SK-N-SH (cell line): ENCODE data around the gene USP13. TPM values are rescaled to one million over a fixed set of nuclear protein-coding genes. Genes with fewer than 3 reads are reported as not detected.

ENCODE experiments used
- CTCF ChIA-PET: fragments of 300-600, 350-600 bp; formaldehyde crosslinking; extraction: SDS; loops from one replicate; lab custom pipeline; 2021; lab: Yijun Ruan, JAX
- POLR2A ChIA-PET: fragments of 350-600 bp; sonication (Branson Sonifier 250); formaldehyde crosslinking; extraction: SDS; loops from one replicate; lab custom pipeline; 2020; ENCODE audit warnings: antibody characterized with exemption, inconsistent platforms; lab: Yijun Ruan, JAX
- DNase-seq: peaks from one replicate; pipeline ENCODE4 v3.0.0; 2012
- H2AFZ ChIP-seq: fragments of 200-600 bp; sonication (generic); 2 replicates; pipeline ENCODE4 v1.8.1; 2016; ENCODE audit warnings: antibody characterized with exemption, mild to moderate bottlenecking, low read depth
- H3F3A ChIP-seq: fragments of 200-600 bp; sonication (generic); replicated peaks from 2 replicates; pipeline ENCODE3; 2016; ENCODE audit warnings: antibody characterized with exemption, mild to moderate bottlenecking; ENCODE audit not compliant: insufficient read depth
- H3K27ac ChIP-seq, 2 experiments: fragments of 200-500 bp in 1 of 2; fragments of 200-600 bp in 1 of 2; sonication (Bioruptor generic) in 1 of 2; sonication (generic), shearing (Covaris generic) in 1 of 2; 2 replicates each; pipeline versions ENCODE4 v1.5.1 to v1.6.1; 2014 to 2016; ENCODE audit warnings: low read depth in 2 of 2, inconsistent platforms in 1 of 2, low read length in 1 of 2, mild to moderate bottlenecking in 1 of 2, mixed read lengths in 1 of 2
- H3K27me3 ChIP-seq: fragments of 200-600 bp; sonication (generic), shearing (Covaris generic); 2 replicates; pipeline ENCODE4 v1.6.1; 2016; ENCODE audit warnings: mixed run types; ENCODE audit not compliant: insufficient read depth
- H3K36me3 ChIP-seq, 2 experiments: fragments of 200-500 bp in 1 of 2; fragments of 200-600 bp in 1 of 2; sonication (Bioruptor generic) in 1 of 2; sonication (generic) in 1 of 2; replicated peaks in 1 of 2; 2 replicates each; pipeline versions ENCODE3 to v1.5.1; 2014 to 2016; ENCODE audit warnings: low read length in 1 of 2, mild to moderate bottlenecking in 1 of 2; ENCODE audit not compliant: insufficient read depth in 2 of 2, control insufficient read depth in 1 of 2
- H3K4me1 ChIP-seq, 2 experiments: fragments of 200-500 bp in 1 of 2; fragments of 200-600 bp in 1 of 2; sonication (Bioruptor generic) in 1 of 2; sonication (generic), shearing (Covaris generic) in 1 of 2; 2 replicates each; pipeline versions ENCODE4 v1.5.1 to v1.6.1; 2014 to 2016; ENCODE audit warnings: low read depth in 1 of 2, low read length in 1 of 2, mixed run types in 1 of 2; ENCODE audit not compliant: insufficient read depth in 2 of 2, control insufficient read depth in 1 of 2
- H3K4me2 ChIP-seq: fragments of 200-600 bp; sonication (generic), shearing (Covaris generic); 2 replicates; pipeline ENCODE4 v1.6.1; 2017; ENCODE audit warnings: mixed run types
- H3K4me3 ChIP-seq, 2 experiments: fragments of 200-500 bp in 1 of 2; fragments of 200-600 bp in 1 of 2; sonication (Bioruptor generic) in 1 of 2; sonication (generic), shearing (Covaris generic) in 1 of 2; 2 replicates each; pipeline versions ENCODE4 v1.5.1 to v1.8.1; 2014 to 2016; ENCODE audit warnings: low read depth in 2 of 2, inconsistent platforms in 1 of 2, low read length in 1 of 2, mild to moderate bottlenecking in 1 of 2, mixed read lengths in 1 of 2, moderate library complexity in 1 of 2
- H3K79me2 ChIP-seq: fragments of 200-600 bp; sonication (generic); 2 replicates; pipeline ENCODE4 v1.8.1; 2017; ENCODE audit warnings: mild to moderate bottlenecking; ENCODE audit not compliant: insufficient read depth
- H3K9ac ChIP-seq: fragments of 200-600 bp; sonication (generic); 2 replicates; pipeline ENCODE4 v1.6.1; 2017; ENCODE audit warnings: mixed run types
- H3K9me2 ChIP-seq: fragments of 200-600 bp; sonication (generic); 2 replicates; pipeline ENCODE4 v1.6.1; 2017; ENCODE audit warnings: mixed run types
- H3K9me3 ChIP-seq: fragments of 200-600 bp; sonication (generic); 2 replicates; pipeline ENCODE4 v1.6.1; 2017; ENCODE audit warnings: mixed run types, mild to moderate bottlenecking, moderate library complexity
- H4K20me1 ChIP-seq: fragments of 200-600 bp; sonication (generic); 2 replicates; pipeline ENCODE4 v1.6.1; 2017; ENCODE audit warnings: mild to moderate bottlenecking, mixed run types; ENCODE audit not compliant: insufficient read depth
- CHD2 ChIP-seq: fragments of 150-350 bp; IDR thresholded peaks from 2 replicates; pipeline ENCODE4 v1.6.1; 2018; ENCODE audit warnings: low read length; ENCODE audit not compliant: partially characterized antibody
- EP300 ChIP-seq, 2 experiments: IDR thresholded peaks; 2 replicates each; pipeline versions ENCODE4 v1.4.0 to v1.6.1; 2012; ENCODE audit warnings: borderline replicate concordance in 1 of 2, low read depth in 1 of 2, low read length in 1 of 2
- FOSL2 ChIP-seq: IDR thresholded peaks from 2 replicates; pipeline ENCODE4 v1.4.0; 2012; ENCODE audit warnings: low read depth, mild to moderate bottlenecking, moderate library complexity, borderline replicate concordance
- FOXJ3 ChIP-seq: sonication (generic); formaldehyde crosslinking; IDR thresholded peaks from 2 replicates; pipeline ENCODE4 v1.5.1; 2020; ENCODE audit warnings: mild to moderate bottlenecking, missing genetic modification reagents
- JUND ChIP-seq: IDR thresholded peaks from 2 replicates; pipeline ENCODE4 v1.4.0; 2012
- NFIC ChIP-seq: IDR thresholded peaks from 2 replicates; pipeline ENCODE4 v1.4.0; 2012; ENCODE audit warnings: borderline replicate concordance
- RAD21 ChIP-seq: IDR thresholded peaks from 2 replicates; pipeline ENCODE4 v1.6.1; 2012; ENCODE audit warnings: mild to moderate bottlenecking, low read length
- RXRA ChIP-seq: IDR thresholded peaks from 2 replicates; pipeline ENCODE4 v1.4.0; 2012; ENCODE audit warnings: low read depth, mild to moderate bottlenecking, borderline replicate concordance
- SMC3 ChIP-seq: IDR thresholded peaks from 2 replicates; pipeline ENCODE4 v1.6.1; 2012; ENCODE audit warnings: low read depth, low read length, improper control_type of control experiment
- TAF1 ChIP-seq: IDR thresholded peaks from 2 replicates; pipeline ENCODE4 v1.6.1; 2012; ENCODE audit warnings: low read depth, mild to moderate bottlenecking, low read length, moderate library complexity, borderline replicate concordance
- TCF12 ChIP-seq: IDR thresholded peaks from 2 replicates; pipeline ENCODE4 v1.4.0; 2012
- WGBS: methylation state at CpG from one replicate; pipeline ENCODE4 v1.1.6; 2017; ENCODE audit warnings: low lambda C conversion rate; 5-methylcytosine and 5-hydroxymethylcytosine counted together
- polyA plus RNA-seq, 3 experiments: library from polyadenylated mRNA; depleted of rRNA; stranded (reverse); fragments of >200 nt; gene quantifications; 2 replicates each; pipeline ENCODE4 v1.2.3, GENCODE V29; 2012
- TF ChIP-seq, protein P1 (sequence below): IDR thresholded peaks from 2 replicates; pipeline ENCODE4 v1.4.0; 2012; ENCODE audit warnings: low read depth, borderline replicate concordance
- TF ChIP-seq, protein P2 (sequence below): IDR thresholded peaks from 2 replicates; pipeline ENCODE4 v1.4.0; 2012; ENCODE audit warnings: low read depth
- TF ChIP-seq, protein P3 (sequence below): IDR thresholded peaks from 2 replicates; pipeline ENCODE4; 2012
- TF ChIP-seq, protein P4 (sequence below): IDR thresholded peaks from 2 replicates; pipeline ENCODE4 v1.4.0; 2012; ENCODE audit warnings: low read depth, borderline replicate concordance
- TF ChIP-seq, protein P5 (sequence below): fragments of 200-600 bp; sonication (generic); IDR thresholded peaks from 2 replicates; pipeline ENCODE4 v1.6.1; 2017; ENCODE audit warnings: antibody characterized with exemption, mild to moderate bottlenecking, moderate library complexity
- TF ChIP-seq, protein P6 (sequence below): fragments of 150-350 bp; IDR thresholded peaks from 2 replicates; pipeline ENCODE4 v1.6.1; 2017; ENCODE audit warnings: antibody characterized with exemption, low read length, low read depth, borderline replicate concordance

USP13 gene
- polyA plus RNA-seq, 1 of the 3 experiments (the other 2 are of a cell fraction): 8.2 TPM

DNA sequence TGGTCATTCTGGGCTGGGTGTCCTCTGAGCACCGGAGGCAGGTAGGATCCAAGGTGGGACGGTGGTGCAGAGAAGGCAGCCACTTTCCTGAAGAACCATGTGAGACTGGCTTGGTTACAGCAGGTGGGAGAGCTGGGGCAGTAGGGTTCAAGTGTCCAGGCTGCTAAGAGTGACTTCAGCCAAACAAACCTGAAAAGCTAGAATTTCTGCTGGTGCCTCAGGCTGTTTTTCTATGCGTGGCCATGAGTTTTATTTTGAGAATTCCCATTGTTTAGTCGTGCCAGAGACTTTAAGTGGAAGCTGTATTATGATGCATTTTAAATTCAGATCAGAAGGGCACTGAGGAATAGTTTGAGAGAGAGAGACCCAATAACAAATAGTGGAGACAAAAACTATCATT lies 20.1 kb downstream of the USP13 start:
- no peak for DNase-seq
- Histone ChIP-seq H3K4me3 (no peak overlapping the region), H3K4me1 (peaks cover 0 to 5% of the 10 kb centered on the region in 2 experiments; a peak in 2 of 4 replicates), H4K20me1 (peaks cover 36% of the 10 kb centered on the region; the same call in 1 of the 2 replicates), H3K27me3 (no peaks in the 10 kb centered on the region), H3K9me3 (no peaks in the 10 kb centered on the region), H3K27ac (no peak overlapping the region), H2AFZ (no peak overlapping the region), H3K79me2 (peaks cover 98% of the 10 kb centered on the region), H3K9me2 (no peaks in the 10 kb centered on the region), H3K36me3 (no peaks in the 10 kb centered on the region)
- 78% methylated on average over 4 of the region's 4 CpGs for WGBS
- POLR2A ChIA-PET: no interaction called here
- no peak for TF ChIP-seq FOSL2
- no peak for TF ChIP-seq JUND
- TF ChIP-seq, protein P1, sequence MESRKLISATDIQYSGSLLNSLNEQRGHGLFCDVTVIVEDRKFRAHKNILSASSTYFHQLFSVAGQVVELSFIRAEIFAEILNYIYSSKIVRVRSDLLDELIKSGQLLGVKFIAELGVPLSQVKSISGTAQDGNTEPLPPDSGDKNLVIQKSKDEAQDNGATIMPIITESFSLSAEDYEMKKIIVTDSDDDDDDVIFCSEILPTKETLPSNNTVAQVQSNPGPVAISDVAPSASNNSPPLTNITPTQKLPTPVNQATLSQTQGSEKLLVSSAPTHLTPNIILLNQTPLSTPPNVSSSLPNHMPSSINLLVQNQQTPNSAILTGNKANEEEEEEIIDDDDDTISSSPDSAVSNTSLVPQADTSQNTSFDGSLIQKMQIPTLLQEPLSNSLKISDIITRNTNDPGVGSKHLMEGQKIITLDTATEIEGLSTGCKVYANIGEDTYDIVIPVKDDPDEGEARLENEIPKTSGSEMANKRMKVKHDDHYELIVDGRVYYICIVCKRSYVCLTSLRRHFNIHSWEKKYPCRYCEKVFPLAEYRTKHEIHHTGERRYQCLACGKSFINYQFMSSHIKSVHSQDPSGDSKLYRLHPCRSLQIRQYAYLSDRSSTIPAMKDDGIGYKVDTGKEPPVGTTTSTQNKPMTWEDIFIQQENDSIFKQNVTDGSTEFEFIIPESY: no peak
- TF ChIP-seq EP300 (IDR thresholded peaks at IDR 0.05; ENCODE audit: borderline replicate concordance in 1 of 2, low read depth in 1 of 2, low read length in 1 of 2): no peak
- TF ChIP-seq TCF12: no peak
- TF ChIP-seq, protein P2, sequence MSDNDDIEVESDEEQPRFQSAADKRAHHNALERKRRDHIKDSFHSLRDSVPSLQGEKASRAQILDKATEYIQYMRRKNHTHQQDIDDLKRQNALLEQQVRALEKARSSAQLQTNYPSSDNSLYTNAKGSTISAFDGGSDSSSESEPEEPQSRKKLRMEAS: no peak
- TF ChIP-seq, all 33 proteins: peak for 0
- H3K4me2 ChIP-seq: no peak overlapping the region
- CTCF ChIA-PET: interaction anchor here (0.7 kb wide), 1 partner anchor 984 kb away, joined by 3 read pairs; no protein-coding TSS in a partner anchor
- H3K9ac ChIP-seq: no peak overlapping the region
- H3F3A ChIP-seq: peaks cover 7% of the 10 kb centered on the region

DNA sequence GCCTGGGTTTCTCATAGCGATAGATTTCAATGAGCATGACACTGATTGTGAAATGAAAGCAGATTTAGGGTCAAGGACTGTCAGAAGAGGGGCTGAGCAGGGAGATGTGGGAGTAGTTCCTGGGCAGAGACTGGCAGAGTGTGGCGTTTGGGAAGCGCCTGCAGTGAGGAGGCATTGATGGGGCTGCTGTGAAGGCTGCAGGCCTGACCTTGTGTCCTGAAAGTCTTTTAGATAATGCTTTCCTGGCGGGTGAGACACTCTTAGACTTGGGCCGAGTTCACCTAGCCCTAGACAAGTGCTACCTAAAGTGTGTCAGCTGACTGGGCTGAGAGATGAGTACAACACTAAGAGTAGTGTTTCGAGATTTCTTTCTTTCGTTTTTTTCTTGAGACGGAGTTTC lies 20.7 kb downstream of the USP13 start:
- no peak overlapping the region for H2AFZ ChIP-seq
- H3F3A ChIP-seq: peaks cover 9% of the 10 kb centered on the region
- ChIA-PET CTCF (interaction anchor here (0.7 kb wide), 1 partner anchor 983 kb away, joined by 3 read pairs; no protein-coding TSS in a partner anchor), POLR2A (no interaction called here)
- H3K4me1 ChIP-seq: peaks cover 0 to 5% of the 10 kb centered on the region in 2 experiments; a peak in 2 of 4 replicates
- no peak for DNase-seq
- WGBS: 97% methylated on average over 8 of the region's 8 CpGs
- no peaks in the 10 kb centered on the region for H3K27me3 ChIP-seq
- no peaks in the 10 kb centered on the region for H3K36me3 ChIP-seq
- H3K9me3 ChIP-seq: no peaks in the 10 kb centered on the region
- H4K20me1 ChIP-seq: peaks cover 36% of the 10 kb centered on the region
- H3K9ac ChIP-seq: no peak overlapping the region
- no peak overlapping the region for H3K27ac ChIP-seq
- H3K4me2 ChIP-seq: no peak overlapping the region
- H3K4me3 ChIP-seq: no peak overlapping the region
- H3K9me2 ChIP-seq: no peaks in the 10 kb centered on the region
- peaks cover 98% of the 10 kb centered on the region for H3K79me2 ChIP-seq
- TF ChIP-seq, protein P3, sequence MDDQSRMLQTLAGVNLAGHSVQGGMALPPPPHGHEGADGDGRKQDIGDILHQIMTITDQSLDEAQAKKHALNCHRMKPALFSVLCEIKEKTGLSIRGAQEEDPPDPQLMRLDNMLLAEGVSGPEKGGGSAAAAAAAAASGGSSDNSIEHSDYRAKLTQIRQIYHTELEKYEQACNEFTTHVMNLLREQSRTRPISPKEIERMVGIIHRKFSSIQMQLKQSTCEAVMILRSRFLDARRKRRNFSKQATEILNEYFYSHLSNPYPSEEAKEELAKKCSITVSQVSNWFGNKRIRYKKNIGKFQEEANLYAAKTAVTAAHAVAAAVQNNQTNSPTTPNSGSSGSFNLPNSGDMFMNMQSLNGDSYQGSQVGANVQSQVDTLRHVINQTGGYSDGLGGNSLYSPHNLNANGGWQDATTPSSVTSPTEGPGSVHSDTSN: no peak
- TF ChIP-seq, protein P1: no peak
- TF ChIP-seq TAF1 (no peak), SMC3 (no peak), CHD2 (no peak), RXRA (no peak), RAD21 (no peak), FOXJ3 (no peak), NFIC (no peak)
- TF ChIP-seq, protein P4, sequence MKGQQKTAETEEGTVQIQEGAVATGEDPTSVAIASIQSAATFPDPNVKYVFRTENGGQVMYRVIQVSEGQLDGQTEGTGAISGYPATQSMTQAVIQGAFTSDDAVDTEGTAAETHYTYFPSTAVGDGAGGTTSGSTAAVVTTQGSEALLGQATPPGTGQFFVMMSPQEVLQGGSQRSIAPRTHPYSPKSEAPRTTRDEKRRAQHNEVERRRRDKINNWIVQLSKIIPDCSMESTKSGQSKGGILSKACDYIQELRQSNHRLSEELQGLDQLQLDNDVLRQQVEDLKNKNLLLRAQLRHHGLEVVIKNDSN: no peak
- TF ChIP-seq, protein P2: no peak
- TF ChIP-seq, protein P5, sequence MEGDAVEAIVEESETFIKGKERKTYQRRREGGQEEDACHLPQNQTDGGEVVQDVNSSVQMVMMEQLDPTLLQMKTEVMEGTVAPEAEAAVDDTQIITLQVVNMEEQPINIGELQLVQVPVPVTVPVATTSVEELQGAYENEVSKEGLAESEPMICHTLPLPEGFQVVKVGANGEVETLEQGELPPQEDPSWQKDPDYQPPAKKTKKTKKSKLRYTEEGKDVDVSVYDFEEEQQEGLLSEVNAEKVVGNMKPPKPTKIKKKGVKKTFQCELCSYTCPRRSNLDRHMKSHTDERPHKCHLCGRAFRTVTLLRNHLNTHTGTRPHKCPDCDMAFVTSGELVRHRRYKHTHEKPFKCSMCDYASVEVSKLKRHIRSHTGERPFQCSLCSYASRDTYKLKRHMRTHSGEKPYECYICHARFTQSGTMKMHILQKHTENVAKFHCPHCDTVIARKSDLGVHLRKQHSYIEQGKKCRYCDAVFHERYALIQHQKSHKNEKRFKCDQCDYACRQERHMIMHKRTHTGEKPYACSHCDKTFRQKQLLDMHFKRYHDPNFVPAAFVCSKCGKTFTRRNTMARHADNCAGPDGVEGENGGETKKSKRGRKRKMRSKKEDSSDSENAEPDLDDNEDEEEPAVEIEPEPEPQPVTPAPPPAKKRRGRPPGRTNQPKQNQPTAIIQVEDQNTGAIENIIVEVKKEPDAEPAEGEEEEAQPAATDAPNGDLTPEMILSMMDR: no peak
- TF ChIP-seq, protein P6, sequence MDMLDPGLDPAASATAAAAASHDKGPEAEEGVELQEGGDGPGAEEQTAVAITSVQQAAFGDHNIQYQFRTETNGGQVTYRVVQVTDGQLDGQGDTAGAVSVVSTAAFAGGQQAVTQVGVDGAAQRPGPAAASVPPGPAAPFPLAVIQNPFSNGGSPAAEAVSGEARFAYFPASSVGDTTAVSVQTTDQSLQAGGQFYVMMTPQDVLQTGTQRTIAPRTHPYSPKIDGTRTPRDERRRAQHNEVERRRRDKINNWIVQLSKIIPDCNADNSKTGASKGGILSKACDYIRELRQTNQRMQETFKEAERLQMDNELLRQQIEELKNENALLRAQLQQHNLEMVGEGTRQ: no peak
